Measurements from ENCODE around the gene RIBC2.
A peak's percentile ranks its signal among the peaks of the same experiment; 100 is the strongest.
"Not testable (repeated sequence)": the region's sequence is repeated elsewhere in the genome, so short reads cannot be mapped to it uniquely, and the experiment has no call there.

Gene RIBC2

GRCh38 chr22:45413368-45414211 lies at the start of gene RIBC2, which contains the start of gene SMC1B:
Gene RIBC2, plus strand, starts transcription at chr22:45413693. Its CDS starts 194 bp downstream, at chr22:45413887.
Gene SMC1B, minus strand, starts transcription at chr22:45413599. Its CDS starts 32 bp downstream, at chr22:45413567.
- peak; percentile 91 for DNase-seq

- no peak for DNase-seq
These were observed 46.8 kb upstream of the RIBC2 start for GRCh38 chr22:45366713-45367112.

- DNase-seq, result not testable (repeated sequence)
These were observed 39.9 kb upstream of the RIBC2 start for GRCh38 chr22:45373592-45373991.

- DNase-seq, result no peak
These were observed 37.5 kb upstream of the RIBC2 start for GRCh38 chr22:45376009-45376408.

GRCh38 chr22:45376703-45377102 lies 36.8 kb upstream of the RIBC2 start:
- no peak for DNase-seq

- DNase-seq, result no peak
These were observed 32.1 kb upstream of the RIBC2 start for GRCh38 chr22:45381348-45381747.

GRCh38 chr22:45389546-45389945 lies 23.9 kb upstream of the RIBC2 start:
- DNase-seq, result no peak

GRCh38 chr22:45397806-45398205 lies 15.7 kb upstream of the RIBC2 start:
- DNase-seq, result peak; percentile 18

GRCh38 chr22:45398214-45398613 lies 15.3 kb upstream of the RIBC2 start:
- no peak for DNase-seq

GRCh38 chr22:45399712-45400445 lies 13.6 kb upstream of the RIBC2 start:
- no peak for DNase-seq

GRCh38 chr22:45402466-45402985 lies 11.0 kb upstream of the RIBC2 start:
- DNase-seq, result no peak

- DNase-seq, result no peak
These were observed 5.7 kb upstream of the RIBC2 start for GRCh38 chr22:45407793-45408192.

- DNase-seq, result no peak
These were observed 503 bp upstream of the RIBC2 start for GRCh38 chr22:45413013-45413367.

- DNase-seq, result no peak
These were observed 4.7 kb downstream of the RIBC2 start for GRCh38 chr22:45418056-45418769.

- no peak for DNase-seq
These were observed 5.3 kb downstream of the RIBC2 start for GRCh38 chr22:45418770-45419138.

GRCh38 chr22:45420011-45420410 lies 6.5 kb downstream of the RIBC2 start:
- no peak for DNase-seq

GRCh38 chr22:45420539-45420938 lies 7.0 kb downstream of the RIBC2 start:
- no peak for DNase-seq

GRCh38 chr22:45421349-45422055 lies 8.0 kb downstream of the RIBC2 start:
- DNase-seq, result no peak

GRCh38 chr22:45422237-45422983 lies 8.9 kb downstream of the RIBC2 start:
- DNase-seq, result no peak

GRCh38 chr22:45423524-45423923 lies 10.0 kb downstream of the RIBC2 start:
- DNase-seq, result no peak

- DNase-seq, result peak; percentile 18
These were observed 10.8 kb downstream of the RIBC2 start for GRCh38 chr22:45424241-45424731.

GRCh38 chr22:45425101-45425500 lies 11.6 kb downstream of the RIBC2 start:
- no peak for DNase-seq

Measured in CD4-positive, alpha-beta T cell treated with Interleukin-17A for 1 hour (primary cell).